Activated naive CD4-positive, alpha-beta T cell treated with Interleukin-2 at 50 U/mL for 16 hours (primary cell): Measurements from ENCODE around the gene ZFAND6.
"Not testable (repeated sequence)": the region's sequence is repeated elsewhere in the genome, so short reads cannot be mapped to it uniquely, and the experiment has no call there.

Experiments used
- DNase-seq: peaks from one replicate; pipeline ENCODE4 v3.0.0-alpha.2; 2020

The ZFAND6 gene

GRCh38 chr15:80099662-80100061, 40.2 kb downstream of the ZFAND6 start:
- DNase-seq, result not testable (repeated sequence)

GRCh38 chr15:80100247-80100646, 40.8 kb downstream of the ZFAND6 start:
- DNase-seq, result no peak

GRCh38 chr15:80105193-80105592, 45.7 kb downstream of the ZFAND6 start:
- no peak for DNase-seq

- no peak for DNase-seq
These were observed 46.1 kb downstream of the ZFAND6 start for GRCh38 chr15:80105595-80105994.

- DNase-seq, result no peak
These were observed 46.6 kb downstream of the ZFAND6 start for GRCh38 chr15:80106051-80106450.

GRCh38 chr15:80107204-80107603, 47.7 kb downstream of the ZFAND6 start:
- no peak for DNase-seq

GRCh38 chr15:80107774-80108173, 48.3 kb downstream of the ZFAND6 start:
- no peak for DNase-seq

- no peak for DNase-seq
These were observed 49.9 kb downstream of the ZFAND6 start for GRCh38 chr15:80109388-80109787.

GRCh38 chr15:80110920-80111319, 51.4 kb downstream of the ZFAND6 start:
- DNase-seq, result no peak

- no peak for DNase-seq
These were observed 54.6 kb downstream of the ZFAND6 start for GRCh38 chr15:80114114-80114513.

GRCh38 chr15:80115021-80115420, 55.5 kb downstream of the ZFAND6 start:
- no peak for DNase-seq

- no peak for DNase-seq
These were observed 59.5 kb downstream of the ZFAND6 start for GRCh38 chr15:80118956-80119355.

GRCh38 chr15:80120636-80121035, 61.2 kb downstream of the ZFAND6 start:
- DNase-seq, result no peak

GRCh38 chr15:80121546-80121945, 62.1 kb downstream of the ZFAND6 start:
- no peak for DNase-seq

GRCh38 chr15:80123034-80123433, 63.6 kb downstream of the ZFAND6 start:
- no peak for DNase-seq

- DNase-seq, result not testable (repeated sequence)
These were observed 67.8 kb downstream of the ZFAND6 start for GRCh38 chr15:80127253-80127652.

- DNase-seq, result no peak
These were observed 68.4 kb downstream of the ZFAND6 start for GRCh38 chr15:80127911-80128310.

- DNase-seq, result no peak
These were observed 72.9 kb downstream of the ZFAND6 start for GRCh38 chr15:80132382-80132781.

GRCh38 chr15:80136854-80137253, 77.4 kb downstream of the ZFAND6 start:
- DNase-seq, result no peak

- no peak for DNase-seq
These were observed 79.5 kb downstream of the ZFAND6 start for GRCh38 chr15:80138961-80139360.

GRCh38 chr15:80140909-80141308, 81.4 kb downstream of the ZFAND6 start:
- no peak for DNase-seq

GRCh38 chr15:80141916-80142598, 82.6 kb downstream of the ZFAND6 start:
- no peak for DNase-seq

GRCh38 chr15:80142646-80143045, 83.2 kb downstream of the ZFAND6 start:
- DNase-seq, result no peak

GRCh38 chr15:80151148-80151547, 91.7 kb downstream of the ZFAND6 start:
- no peak for DNase-seq

GRCh38 chr15:80151576-80151975, 92.1 kb downstream of the ZFAND6 start:
- no peak for DNase-seq
